Measurements from ENCODE around the gene USP16.

The USP16 gene

DNA sequence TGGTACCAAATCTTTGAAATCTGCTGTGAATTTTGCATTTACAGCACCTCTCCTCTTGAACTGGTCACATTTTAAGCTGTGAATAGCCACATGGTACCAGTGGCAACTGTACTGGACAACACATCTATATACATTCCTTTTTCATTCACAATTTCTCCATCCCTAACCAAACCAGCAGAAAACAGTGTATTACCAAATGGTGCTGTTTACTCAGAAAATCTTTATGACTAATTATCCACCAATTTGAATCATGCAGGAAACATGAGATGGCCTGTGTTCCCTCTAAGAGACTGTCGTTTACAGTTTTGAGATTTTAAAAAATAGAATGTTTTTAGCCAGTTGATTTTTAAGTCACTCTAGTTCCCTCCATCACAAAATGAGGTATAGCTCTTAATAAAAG, 66.6 kb downstream of the USP16 start:
- no peak overlapping the region for H3K27ac Mint-ChIP-seq

GRCh38 chr21:29092102-29092959, 67.9 kb downstream of the USP16 start:
- H3K4me1 Mint-ChIP-seq, result peaks cover 11% of the 10 kb centered on the region
- no peak overlapping the region for H3K4me3 Mint-ChIP-seq
- H3K27ac Mint-ChIP-seq, result no peak overlapping the region

More for the DNA sequence above, 66.6 kb downstream of the USP16 start:
- Mint-ChIP-seq H3K9me3 (no peaks in the 10 kb centered on the region), H3K27me3 (no peaks in the 10 kb centered on the region), H3K4me3 (no peak overlapping the region), H3K36me3 (peaks cover 4% of the 10 kb centered on the region), H3K4me1 (peaks cover 11% of the 10 kb centered on the region)

GRCh38 chr21:29096218-29097015, 71.9 kb downstream of the USP16 start:
- H3K27ac Mint-ChIP-seq, result no peak overlapping the region
- peaks cover 6% of the 10 kb centered on the region for H3K36me3 Mint-ChIP-seq
- no peak overlapping the region for H3K4me3 Mint-ChIP-seq
- H3K27me3 Mint-ChIP-seq, result no peaks in the 10 kb centered on the region
- H3K4me1 Mint-ChIP-seq, result peaks cover 6% of the 10 kb centered on the region
- no peaks in the 10 kb centered on the region for H3K9me3 Mint-ChIP-seq

More at GRCh38 chr21:29092102-29092959, 67.9 kb downstream of the USP16 start:
- H3K36me3 Mint-ChIP-seq, result peaks cover 4% of the 10 kb centered on the region
- no peaks in the 10 kb centered on the region for H3K9me3 Mint-ChIP-seq
- H3K27me3 Mint-ChIP-seq, result no peaks in the 10 kb centered on the region

DNA sequence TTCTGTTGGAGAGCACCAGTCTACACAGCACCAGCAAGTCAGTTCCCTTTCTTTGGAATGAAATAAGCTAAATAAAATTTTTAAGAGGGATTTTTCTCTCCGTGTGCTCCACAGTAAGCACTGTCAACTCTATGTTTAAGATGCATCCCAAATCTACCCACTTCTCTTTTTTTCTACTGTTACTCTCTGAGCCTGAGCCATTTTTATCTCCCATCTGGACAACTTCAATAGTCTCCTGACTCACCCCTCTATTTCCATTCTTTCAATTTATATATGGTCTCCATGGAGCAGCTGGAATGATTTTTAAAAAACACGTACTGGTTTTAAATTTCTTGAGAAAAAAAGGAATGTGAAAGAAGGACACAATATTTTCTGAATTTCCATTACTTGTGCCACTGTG, 73.7 kb downstream of the USP16 start:
- Mint-ChIP-seq H3K4me3 (no peak overlapping the region), H3K36me3 (peaks cover 10% of the 10 kb centered on the region), H3K27me3 (no peaks in the 10 kb centered on the region), H3K9me3 (no peaks in the 10 kb centered on the region), H3K27ac (no peak overlapping the region), H3K4me1 (no peaks in the 10 kb centered on the region)

DNA sequence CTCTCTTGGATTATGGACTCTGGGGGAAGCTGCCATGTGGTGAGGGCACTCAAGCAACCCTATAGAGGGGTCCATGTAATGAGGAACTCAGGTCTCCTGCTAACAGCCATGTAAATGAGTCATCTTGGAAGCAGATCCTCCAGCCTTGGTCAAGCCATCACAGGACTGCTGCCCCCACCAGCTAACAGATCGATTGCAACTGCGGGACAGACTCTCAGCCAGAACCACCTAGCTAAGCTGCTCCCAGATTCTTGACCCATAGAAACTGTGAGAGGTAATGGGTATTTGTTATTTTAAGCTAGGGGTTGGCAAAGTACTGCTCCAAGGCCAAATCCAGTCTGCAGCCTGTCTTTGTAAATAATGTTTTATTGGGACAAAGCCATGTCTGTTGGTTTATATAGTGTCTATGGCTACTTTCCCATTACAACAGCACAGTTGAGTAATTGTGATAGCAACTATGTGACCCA, 78.4 kb downstream of the USP16 start:
- Mint-ChIP-seq H3K36me3 (peaks cover 10% of the 10 kb centered on the region), H3K4me1 (no peaks in the 10 kb centered on the region), H3K27me3 (no peaks in the 10 kb centered on the region), H3K4me3 (no peak overlapping the region), H3K9me3 (no peaks in the 10 kb centered on the region), H3K27ac (no peak overlapping the region)

Data from activated naive CD4-positive, alpha-beta T cell treated with anti-CD3 and anti-CD28 coated beads, Interleukin-2, amount 50 U/mL, for 24 hours (primary cell).